Testis (tissue), 2 donors: ENCODE data around the gene CSF2.

Source experiments
- POLR2A ChIP-seq: fragments of 450-650 bp; IDR thresholded peaks from one replicate; pipeline ENCODE4 v1.6.1; 2017; ENCODE audit warnings: antibody characterized with exemption, mild to moderate bottlenecking, moderate library complexity
- TF ChIP-seq, protein P1 (sequence below), 3 experiments: fragments of 450-650 bp in 2 of 3; fragments of 200-600 bp in 1 of 3; sonication (generic) in 1 of 3; IDR thresholded peaks; one replicate each; pipeline ENCODE4 v1.5.1; 2016 to 2019; ENCODE audit warnings: antibody characterized with exemption in 3 of 3, mild to moderate bottlenecking in 2 of 3, moderate library complexity in 1 of 3

DNA sequence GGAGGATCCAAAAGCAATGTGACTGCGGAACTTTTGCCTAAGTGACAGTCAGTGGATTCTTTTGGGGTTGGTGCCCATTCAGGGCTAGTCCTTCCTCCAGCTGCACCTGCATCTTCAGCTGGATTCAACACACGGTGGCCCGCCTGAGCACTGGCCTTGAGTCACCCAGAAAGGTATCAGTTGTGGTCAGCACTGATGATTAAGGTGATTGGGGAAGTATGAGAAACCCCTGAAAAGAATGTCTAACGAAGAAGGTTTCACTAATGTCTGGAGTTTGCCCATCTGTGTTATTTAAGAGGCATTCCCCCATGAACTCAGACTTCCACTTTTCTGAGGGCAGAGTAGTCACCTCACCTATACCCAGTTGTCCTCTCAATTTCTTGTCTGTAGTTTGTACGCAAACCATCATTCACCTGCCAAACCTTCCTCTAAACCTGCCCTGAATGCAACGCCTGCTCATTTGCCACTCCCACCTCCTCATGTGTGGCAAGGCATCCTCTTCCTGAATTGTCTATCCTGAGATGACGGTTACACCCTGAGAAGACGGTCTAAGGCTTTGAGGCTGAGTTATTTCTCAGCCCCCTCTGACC lies 27.2 kb downstream of the CSF2 start:
- TF ChIP-seq, protein P1, sequence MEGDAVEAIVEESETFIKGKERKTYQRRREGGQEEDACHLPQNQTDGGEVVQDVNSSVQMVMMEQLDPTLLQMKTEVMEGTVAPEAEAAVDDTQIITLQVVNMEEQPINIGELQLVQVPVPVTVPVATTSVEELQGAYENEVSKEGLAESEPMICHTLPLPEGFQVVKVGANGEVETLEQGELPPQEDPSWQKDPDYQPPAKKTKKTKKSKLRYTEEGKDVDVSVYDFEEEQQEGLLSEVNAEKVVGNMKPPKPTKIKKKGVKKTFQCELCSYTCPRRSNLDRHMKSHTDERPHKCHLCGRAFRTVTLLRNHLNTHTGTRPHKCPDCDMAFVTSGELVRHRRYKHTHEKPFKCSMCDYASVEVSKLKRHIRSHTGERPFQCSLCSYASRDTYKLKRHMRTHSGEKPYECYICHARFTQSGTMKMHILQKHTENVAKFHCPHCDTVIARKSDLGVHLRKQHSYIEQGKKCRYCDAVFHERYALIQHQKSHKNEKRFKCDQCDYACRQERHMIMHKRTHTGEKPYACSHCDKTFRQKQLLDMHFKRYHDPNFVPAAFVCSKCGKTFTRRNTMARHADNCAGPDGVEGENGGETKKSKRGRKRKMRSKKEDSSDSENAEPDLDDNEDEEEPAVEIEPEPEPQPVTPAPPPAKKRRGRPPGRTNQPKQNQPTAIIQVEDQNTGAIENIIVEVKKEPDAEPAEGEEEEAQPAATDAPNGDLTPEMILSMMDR (IDR thresholded peaks at IDR 0.05) = no peak
- TF ChIP-seq POLR2A = no peak
